Measurements from ENCODE around the gene STAB1.

STAB1 gene

DNA sequence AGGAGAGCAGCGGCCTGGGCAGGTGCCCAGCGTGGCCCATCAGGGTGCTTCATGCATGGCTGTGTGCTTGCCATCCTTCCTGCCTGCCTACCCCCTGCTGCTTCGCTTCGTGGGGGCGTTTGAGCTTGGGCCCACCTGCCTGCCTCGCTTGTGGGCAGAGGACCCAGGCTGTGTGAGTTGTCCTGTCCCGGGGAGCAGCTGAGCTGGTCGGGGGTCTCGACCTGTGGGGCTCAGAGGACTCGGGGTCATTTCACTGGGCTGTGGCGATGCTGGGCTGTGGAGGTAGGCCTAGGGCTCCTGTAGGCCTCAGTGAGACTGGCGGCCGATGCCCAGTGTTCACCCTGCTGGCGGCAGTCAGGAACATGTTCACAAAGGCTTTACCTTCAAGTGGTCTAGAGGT lies 12.1 kb upstream of the STAB1 start:
- peak overlapping the region; percentile 35 for H3K4me3 ChIP-seq
- DNase-seq (ENCODE audit: low spot score): no peak
- H3K27ac ChIP-seq: peak overlapping the region; percentile 58 to 81
- TF ChIP-seq CTCF (IDR thresholded peaks at IDR 0.05): no peak

DNA sequence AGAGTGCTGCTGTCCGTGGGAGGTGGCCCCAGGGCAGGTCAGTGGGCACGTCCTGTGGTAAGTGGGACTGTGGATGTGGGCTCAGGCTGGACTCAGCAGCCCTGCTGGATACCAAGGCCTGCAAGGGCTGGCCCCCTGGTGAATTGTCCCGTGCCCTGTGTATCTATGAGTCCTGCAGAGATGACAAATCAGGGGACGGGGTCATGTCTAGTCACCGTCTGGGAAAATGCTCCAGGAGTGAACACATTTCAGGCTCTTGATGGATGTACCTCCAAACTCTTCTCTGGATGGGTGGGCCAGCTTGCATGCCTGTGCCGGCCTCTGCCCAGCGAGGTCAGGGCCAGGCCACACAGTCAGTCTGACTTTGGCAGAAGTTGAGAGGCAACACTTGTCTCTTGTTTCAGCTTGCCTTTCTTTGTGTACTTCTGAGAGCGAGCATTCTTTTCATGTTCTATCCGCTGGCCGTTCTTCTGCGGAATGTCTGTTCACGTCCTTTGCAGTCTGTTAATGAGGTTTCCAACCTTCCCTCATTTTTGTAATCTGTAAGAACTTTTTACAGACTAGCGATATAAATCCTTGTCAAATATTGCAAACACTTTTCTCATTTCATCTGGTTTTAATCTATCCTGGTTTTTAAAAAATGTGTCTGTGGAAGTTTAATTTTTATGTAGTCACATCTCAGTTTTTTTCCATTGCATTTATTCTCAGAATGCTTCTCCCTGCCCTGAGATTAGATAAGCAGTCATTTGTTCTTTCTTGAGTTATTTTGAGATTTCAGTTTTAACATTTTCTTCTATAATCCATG lies 11.4 kb upstream of the STAB1 start:
- peak overlapping the region; percentile 35 for H3K4me3 ChIP-seq
- peak overlapping the region; percentile 58 to 81 for H3K27ac ChIP-seq
- DNase-seq (ENCODE audit: low spot score): no peak

DNA sequence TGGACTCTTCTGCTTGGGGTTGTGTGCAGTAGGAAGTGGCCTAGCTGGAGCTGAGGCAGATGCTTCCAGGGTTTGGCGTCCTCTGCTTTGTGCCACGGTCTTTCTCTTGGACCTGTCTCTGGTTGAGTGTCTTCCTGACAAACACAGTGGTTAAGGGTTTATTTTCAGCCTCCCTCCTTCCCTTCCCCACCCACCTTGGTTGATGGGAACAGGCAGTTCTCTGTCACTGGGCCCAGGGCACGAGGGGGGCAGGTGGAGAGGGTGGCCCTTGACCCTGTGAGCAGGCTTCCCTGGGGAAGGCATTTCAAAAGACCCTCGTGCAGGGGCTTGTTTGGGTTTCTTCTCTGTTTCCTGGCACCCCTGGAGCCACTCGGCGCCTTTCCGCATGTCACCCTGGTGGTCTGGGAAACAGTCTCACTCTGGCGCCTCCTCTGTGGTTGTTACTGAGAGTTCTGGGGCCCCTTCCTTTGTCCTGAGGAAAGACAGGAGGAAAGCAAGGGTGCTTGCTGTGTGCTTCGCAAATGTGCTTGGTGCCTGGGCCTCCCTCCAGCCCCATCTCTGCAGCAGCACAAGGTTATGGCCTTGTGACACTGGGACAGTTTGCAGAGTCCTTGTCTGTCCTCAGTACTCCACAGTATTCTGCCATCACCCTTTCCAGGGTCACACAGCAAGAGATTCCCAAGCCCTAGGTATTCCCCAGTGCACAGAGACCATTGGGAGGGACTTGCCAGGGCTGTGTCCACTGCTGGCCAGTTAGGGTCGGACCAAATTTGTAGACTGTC lies 10.3 kb upstream of the STAB1 start:
- DNase-seq (ENCODE audit: low spot score): no peak
- Histone ChIP-seq H3K27ac (peak overlapping the region; percentile 58 to 81), H3K4me3 (peak overlapping the region; percentile 8)
- TF ChIP-seq CTCF (IDR thresholded peaks at IDR 0.05): no peak

More for the DNA sequence above, 11.4 kb upstream of the STAB1 start:
- no peak for TF ChIP-seq CTCF (IDR thresholded peaks at IDR 0.05)

- no peak overlapping the region for H3K4me3 ChIP-seq
- TF ChIP-seq CTCF (IDR thresholded peaks at IDR 0.05): no peak
- H3K27ac ChIP-seq: no peak overlapping the region
- no peak for DNase-seq (ENCODE audit: low spot score)
Measured at GRCh38 chr3:52487050-52487787, 7.9 kb upstream of the STAB1 start.

- Histone ChIP-seq H3K4me3 (no peak overlapping the region), H3K27ac (no peak overlapping the region)
- TF ChIP-seq CTCF (IDR thresholded peaks at IDR 0.05): no peak
- DNase-seq (ENCODE audit: low spot score): no peak
Measured at GRCh38 chr3:52487788-52488691, 7.1 kb upstream of the STAB1 start.

- Histone ChIP-seq H3K27ac (no peak overlapping the region), H3K4me3 (no peak overlapping the region)
- no peak for DNase-seq (ENCODE audit: low spot score)
- TF ChIP-seq CTCF (IDR thresholded peaks at IDR 0.05): no peak
Measured at GRCh38 chr3:52488746-52489145, 6.4 kb upstream of the STAB1 start.

Data from coronary artery (tissue), 2 donors.